ENCODE data around the gene UQCC3. TPM values are rescaled to one million over a fixed set of nuclear protein-coding genes. Genes with fewer than 3 reads are reported as not detected.

The UQCC3 gene
- total and polyA plus RNA-seq, 9 of the 15 experiments (the other 6 are each of a cell fraction or from before 2014, with no cell fraction given) = 3.3 to 44.3 (median 8.0) TPM

- in situ Hi-C loops (cut with MboI) (no loop called here), intact Hi-C loops (cut with micrococcal nuclease) (loop anchor here (5.0 kb wide), 2 partner anchors 67 to 173 kb away; partner anchors contain the start of gene MTA2)
- Histone ChIP-seq H3K27me3 (ENCODE audit: control insufficient read depth in 2 of 2, insufficient read depth in 2 of 2, low read length in 2 of 2) (no peaks in the 10 kb centered on the region), H3K4me1 (replicated peaks in 1 of 2; ENCODE audit: control insufficient read depth in 2 of 2, insufficient read depth in 2 of 2, low read length in 2 of 2) (peaks cover 33 to 61% of the 10 kb centered on the region in 2 experiments; a peak in 4 of 5 replicates), H3K4me3 (peak overlapping the region; percentile 91), H3K9me1 (ENCODE audit: control insufficient read depth, insufficient read depth, low read length) (no peaks in the 10 kb centered on the region), H3K36me3 (ENCODE audit: control insufficient read depth, insufficient read depth, low read length) (peaks cover 55% of the 10 kb centered on the region), H3K9me3 (replicated peaks; ENCODE audit: control insufficient read depth, insufficient read depth, low read depth, low read length) (no peaks in the 10 kb centered on the region), H3K4me2 (ENCODE audit: insufficient read depth, low read length) (peak overlapping the region; percentile 86), H2AFZ (ENCODE audit: low read depth, low read length) (no peak overlapping the region), H4K20me1 (replicated peaks; ENCODE audit: control insufficient read depth, insufficient read depth, low read length) (peaks cover 7% of the 10 kb centered on the region; the same call in 1 of the 2 replicates), H3K79me2 (ENCODE audit: control insufficient read depth, insufficient read depth, low read length) (peaks cover 94% of the 10 kb centered on the region), H3K27ac (ENCODE audit: extremely low read depth, low read depth, low read length) (peak overlapping the region; percentile 94), H3K9ac (ENCODE audit: insufficient read depth in 1 of 2, low read depth in 2 of 2, low read length in 2 of 2) (peak overlapping the region; percentile 47 to 94; a peak in 3 of 4 replicates)
- no peak for ATAC-seq
- no peak for FAIRE-seq
- BruUV-seq (replicated peaks) = no TSS peak
- peak in 2 of 4 experiments; percentile 5 to 43 for DNase-seq (ENCODE audit: extremely low read depth in 1 of 4, low spot score in 3 of 4)
- ChIA-PET POLR2A (interaction anchor here (0.6 to 8.8 kb wide), 13 partner anchors 11 to 186 kb away, joined by 3 to 161 read pairs (median 5); partner anchors contain the start of genes GANAB, GNG3, HNRNPUL2 and INTS5), CTCF (ENCODE audit: low intra/inter-chr PET ratio) (no interaction called here)
- WGBS (ENCODE audit: insufficient coverage, low coverage, missing lambda C conversion rate) = 26% methylated on average over 4 of the region's 4 CpGs
- TF ChIP-seq NR2C2 (CRISPR knock-in tag; IDR thresholded peaks at IDR 0.05) (no peak), NR2C2 (tag; IDR thresholded peaks at IDR 0.05) (peak; percentile 61; the same call in 1 of the 2 replicates), YY1 (IDR thresholded peaks at IDR 0.05; ENCODE audit: borderline replicate concordance in 1 of 3, control insufficient read depth in 1 of 3, extremely low read depth in 1 of 3, insufficient read depth in 3 of 3, insufficient read length in 1 of 3, insufficient replicate concordance in 2 of 3, low read depth in 1 of 3, low read length in 2 of 3) (peak in 1 of 3 experiments; percentile 14), ATF3 (IDR thresholded peaks at IDR 0.05) (no peak), ATF3 (CRISPR knock-in tag; conservative IDR thresholded peaks at IDR 0.05) (0 out of 2 replicates have a peak, but pooled peaks have one; percentile 18), CREB3 (tag; conservative IDR thresholded peaks at IDR 0.05; ENCODE audit: low read depth) (0 out of 2 replicates have a peak, but pooled peaks have one; percentile 31), ELK3 (CRISPR knock-in tag; IDR thresholded peaks at IDR 0.05) (no peak), STAT5A (IDR thresholded peaks at IDR 0.05; ENCODE audit: borderline replicate concordance, low read length) (no peak), PKNOX1 (IDR thresholded peaks at IDR 0.05) (0 out of 2 replicates have a peak, but pooled peaks have one; percentile 2), ZNF589 (CRISPR knock-in tag; IDR thresholded peaks at IDR 0.05; ENCODE audit: low read depth) (0 out of 2 replicates have a peak, but pooled peaks have one; percentile 32), MAX (CRISPR knock-in tag; IDR thresholded peaks at IDR 0.05) (no peak)
Observed at GRCh38 chr11:62669420-62670161, 1.9 kb upstream of the UQCC3 start.
